COLO829 (cell line): ENCODE data around the gene BTBD9.
"Not testable (repeated sequence)": the region's sequence is repeated elsewhere in the genome, so short reads cannot be mapped to it uniquely, and the experiment has no call there.

Experiments used
- DNase-seq: peaks from one replicate; pipeline ENCODE4 v3.0.0; 2012; ENCODE audit warnings: low spot score

Gene BTBD9

GRCh38 chr6:38144365-38144945 lies 495.3 kb downstream of the BTBD9 start:
- DNase-seq: no peak

- DNase-seq: peak; percentile 17
Measured at GRCh38 chr6:38143191-38144150, 496.3 kb downstream of the BTBD9 start.

DNA sequence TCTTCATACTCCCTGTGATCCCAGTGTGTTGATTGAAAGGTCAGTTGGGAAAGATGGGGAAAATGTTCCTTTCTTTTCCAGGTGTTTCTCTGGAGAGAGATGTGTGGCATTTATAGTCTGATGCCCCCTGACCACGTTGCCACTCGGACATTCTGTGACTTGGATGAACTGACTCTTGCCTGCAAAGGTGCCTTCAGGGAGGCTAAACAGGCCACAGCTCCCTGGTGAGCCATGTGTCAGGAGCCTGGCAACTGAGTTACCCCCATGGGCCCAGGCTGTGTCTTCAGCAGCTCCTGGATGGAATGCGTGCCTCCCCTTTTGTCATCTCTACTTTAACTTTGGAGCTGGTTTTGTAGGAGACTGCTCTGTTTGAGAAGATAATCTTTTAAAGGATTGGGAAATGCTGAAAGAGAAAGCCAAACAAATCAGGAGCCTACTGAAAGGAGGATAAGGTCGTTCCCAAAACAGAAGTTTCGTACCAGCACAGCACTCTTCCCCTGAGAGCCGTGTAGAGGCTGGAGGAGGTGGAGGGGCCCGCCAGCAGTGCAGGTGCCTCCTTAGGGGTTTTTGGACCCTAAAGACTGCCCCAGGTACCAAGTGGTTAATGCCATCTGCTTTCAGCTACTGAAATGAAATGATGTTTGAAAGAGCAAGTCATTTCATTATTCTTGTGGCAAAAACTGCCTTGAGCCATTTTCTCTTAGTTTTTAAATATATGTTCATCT lies 497.4 kb downstream of the BTBD9 start:
- no peak for DNase-seq

DNA sequence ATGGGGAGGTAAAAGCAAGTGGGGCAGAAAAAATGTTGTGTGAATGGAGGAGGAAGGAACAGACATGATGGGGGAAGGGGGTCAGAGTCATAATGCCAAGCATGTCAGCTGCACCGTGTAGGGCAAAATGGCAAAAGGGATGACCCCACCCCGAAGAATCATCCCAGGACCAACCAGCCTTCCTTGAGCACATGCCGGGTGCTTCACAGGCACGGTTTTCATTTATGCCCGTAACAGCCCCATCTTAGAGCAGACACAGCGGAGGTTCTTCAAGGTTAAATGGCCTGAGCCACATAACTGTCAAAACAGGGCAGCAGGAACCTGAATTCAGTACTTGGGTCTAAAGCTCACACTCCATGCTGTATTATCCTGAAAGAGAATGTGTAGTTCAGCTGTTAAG lies 498.0 kb downstream of the BTBD9 start:
- no peak for DNase-seq

DNA sequence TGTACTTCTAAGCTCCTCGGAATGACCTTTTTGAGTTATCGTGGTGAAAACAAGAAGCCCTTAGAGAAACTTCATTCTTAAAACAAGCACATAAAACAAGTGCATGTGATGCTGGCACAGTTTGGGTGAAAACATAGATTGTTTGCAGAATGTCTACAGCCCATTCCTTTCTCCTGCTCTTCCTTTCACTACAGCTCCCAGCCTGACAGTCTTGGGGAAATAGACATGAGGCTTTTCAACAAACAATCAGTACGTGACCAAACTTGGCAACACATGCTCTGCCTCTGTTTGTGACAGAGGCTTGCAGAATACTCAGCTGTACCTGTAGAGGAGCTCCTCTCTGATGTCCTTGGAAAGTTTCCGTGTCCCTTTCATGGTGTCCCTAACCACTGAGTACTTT lies 498.6 kb downstream of the BTBD9 start:
- peak; percentile 20 for DNase-seq

- no peak for DNase-seq
Measured at GRCh38 chr6:38138374-38138773, 501.4 kb downstream of the BTBD9 start.

DNA sequence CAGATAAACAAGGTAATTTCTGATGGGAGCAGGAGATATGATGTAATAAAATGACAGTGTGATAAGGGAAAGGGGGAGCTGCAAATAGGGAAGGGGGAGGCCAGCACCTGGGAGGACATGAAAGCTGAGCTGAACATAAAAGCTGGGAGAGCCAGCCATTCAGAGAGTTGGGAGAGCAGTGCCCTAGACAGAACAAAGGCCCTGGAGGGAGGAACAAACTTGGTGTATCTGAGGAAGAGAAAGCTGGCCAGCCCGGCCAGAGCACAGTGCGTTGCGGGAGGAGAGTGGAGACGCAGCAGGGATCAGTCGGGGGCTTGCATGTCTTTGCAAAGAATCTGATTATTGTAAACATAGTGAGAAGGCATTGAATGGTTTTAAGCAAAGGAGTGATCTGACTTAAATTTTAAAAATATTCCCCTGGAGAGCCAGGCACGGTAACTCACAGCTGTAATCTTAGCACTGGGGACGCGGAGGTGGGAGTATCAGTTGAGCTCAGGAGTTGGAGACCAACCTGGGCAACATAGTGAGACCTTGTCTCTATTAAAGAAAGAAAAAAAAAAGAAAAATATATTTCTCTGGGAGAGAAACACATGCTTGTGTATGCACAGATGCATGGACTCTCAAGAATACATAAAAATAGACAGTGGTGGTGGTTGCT lies 502.0 kb downstream of the BTBD9 start:
- DNase-seq: no peak

DNA sequence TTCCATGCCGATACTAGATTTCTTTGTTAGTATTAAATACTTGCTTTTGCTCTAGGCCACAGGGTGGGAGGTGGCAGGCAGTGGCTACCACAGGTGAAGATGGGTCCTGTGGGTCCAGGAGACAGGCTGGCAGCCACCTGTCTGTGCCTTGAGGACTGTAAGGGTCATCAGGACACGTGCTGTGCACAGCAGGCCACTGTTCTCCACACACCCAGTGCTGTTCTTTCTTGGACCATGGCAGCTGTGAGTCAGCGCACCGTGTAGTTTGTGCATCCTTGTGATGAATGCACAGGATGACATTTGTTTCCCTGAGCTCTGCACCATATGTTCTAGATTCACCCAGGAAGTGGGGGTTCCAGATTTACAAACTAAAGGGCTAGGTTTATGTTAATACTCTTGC lies 503.2 kb downstream of the BTBD9 start:
- DNase-seq: no peak

GRCh38 chr6:38134704-38135088 lies 505.0 kb downstream of the BTBD9 start:
- no peak for DNase-seq

DNA sequence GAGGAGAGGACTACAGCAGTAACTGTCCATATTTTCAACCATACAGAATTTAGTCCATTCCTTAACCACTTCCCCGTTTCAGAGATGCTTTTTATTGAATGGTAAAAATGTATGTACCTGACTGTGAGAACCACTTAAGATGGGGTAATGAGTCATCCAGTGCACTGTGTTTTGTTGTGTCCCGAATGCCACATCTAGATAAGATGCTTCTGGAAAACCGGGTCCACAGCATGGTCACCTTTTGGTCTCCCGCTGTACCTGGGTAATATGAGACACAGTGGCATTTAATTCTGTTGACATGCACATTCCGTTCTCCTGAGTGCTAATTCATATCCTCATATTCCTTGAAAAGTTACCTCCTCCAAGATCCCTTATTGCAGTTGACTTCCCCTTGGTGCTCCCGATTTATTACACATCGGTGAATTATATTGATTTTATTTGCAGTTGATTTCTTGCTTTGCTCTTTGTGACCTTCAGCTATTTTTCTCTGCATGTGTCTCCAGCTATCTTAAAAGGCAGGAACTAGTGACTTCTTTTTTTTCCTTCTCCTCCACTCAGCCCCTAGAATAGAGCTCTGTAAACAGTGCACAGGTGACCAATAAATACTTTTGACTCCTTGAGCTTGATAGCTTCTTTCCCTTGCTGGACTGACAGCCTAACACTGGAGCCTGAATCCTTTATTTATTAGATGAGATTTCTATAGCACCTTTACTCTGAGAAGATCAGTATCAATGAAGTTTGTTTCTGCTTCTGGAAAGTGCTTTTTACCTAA lies 505.6 kb downstream of the BTBD9 start:
- DNase-seq: no peak

DNA sequence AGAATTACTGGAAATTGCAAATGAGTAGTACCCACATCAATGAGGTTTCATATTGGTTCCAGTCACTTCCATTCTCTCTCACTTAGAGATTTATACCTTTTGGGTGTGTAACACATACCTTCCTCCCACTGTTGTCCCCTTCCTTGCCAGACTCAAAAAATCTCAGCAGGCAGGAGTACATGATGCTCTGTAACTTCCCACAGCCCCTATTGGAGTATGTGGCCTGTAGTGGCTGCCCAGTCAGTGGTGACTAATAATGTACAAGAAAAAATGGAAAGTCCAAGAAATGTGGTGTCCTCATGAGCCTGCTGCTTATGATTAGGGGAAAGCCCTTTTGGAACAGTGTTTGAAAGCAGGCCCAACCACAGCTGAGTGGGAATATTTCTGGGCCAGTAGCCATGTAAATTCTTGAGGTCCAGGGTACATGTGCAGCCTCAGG lies 508.2 kb downstream of the BTBD9 start:
- no peak for DNase-seq

DNA sequence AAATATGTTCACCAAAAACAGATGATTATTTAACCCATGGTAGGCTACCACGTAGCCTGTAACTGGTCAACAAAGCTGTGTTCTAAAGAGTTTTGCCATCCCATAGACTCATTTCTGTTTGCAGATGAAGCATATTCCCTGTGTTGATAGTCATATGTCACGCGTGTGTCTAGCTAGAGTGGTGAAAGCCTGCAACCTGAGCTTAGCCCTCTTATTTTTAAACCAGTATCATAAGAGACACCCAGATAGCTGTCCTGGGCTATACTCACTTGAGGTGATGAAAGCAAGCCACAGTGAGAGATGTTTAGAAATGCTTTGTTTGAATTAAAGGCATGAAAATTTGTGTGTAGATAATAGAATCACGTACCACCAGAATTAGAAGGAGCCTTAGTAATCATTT lies 512.4 kb downstream of the BTBD9 start:
- DNase-seq: no peak

GRCh38 chr6:38124224-38124926 lies 515.4 kb downstream of the BTBD9 start:
- not testable (repeated sequence) for DNase-seq

- no peak for DNase-seq
Measured at GRCh38 chr6:38119516-38119915, 520.2 kb downstream of the BTBD9 start.

- peak; percentile 17 for DNase-seq
Measured at GRCh38 chr6:38118791-38119365, 520.9 kb downstream of the BTBD9 start.
